Progenitor cell of endocrine pancreas (in vitro differentiated cells): Measurements from ENCODE around the gene TRIM37. TPM values are rescaled to one million over a fixed set of nuclear protein-coding genes. Genes with fewer than 3 reads are reported as not detected.

Experiments
- DNase-seq: peaks from one replicate; pipeline ENCODE4 v3.0.0; 2021; ENCODE audit warnings: low spot score; ENCODE audit not compliant: unreplicated experiment
- H3K27ac Mint-ChIP-seq: 2 replicates; pipeline ENCODE4 v1.8.0; 2021; ENCODE audit warnings: mild to moderate bottlenecking, moderate library complexity, mixed read lengths
- H3K27me3 Mint-ChIP-seq: 2 replicates; pipeline ENCODE4 v1.8.0; 2021; ENCODE audit warnings: mixed read lengths
- H3K36me3 Mint-ChIP-seq: 2 replicates; pipeline ENCODE4 v1.8.0; 2022; ENCODE audit warnings: mixed read lengths; ENCODE audit not compliant: insufficient read depth
- H3K4me1 Mint-ChIP-seq: 2 replicates; pipeline ENCODE4 v1.8.0; 2021; ENCODE audit warnings: low read depth, mixed read lengths
- H3K4me3 Mint-ChIP-seq: 2 replicates; pipeline ENCODE4 v1.8.0; 2021; ENCODE audit warnings: low read depth, mild to moderate bottlenecking, moderate library complexity, mixed read lengths
- H3K9me3 Mint-ChIP-seq: 2 replicates; pipeline ENCODE4 v1.8.0; 2021; ENCODE audit warnings: low read depth, mixed read lengths
- total RNA-seq: library from RNA; stranded (reverse); gene quantifications from 2 replicates; pipeline ENCODE4 v1.2.1, GENCODE V29; 2021
- TF ChIP-seq, protein P1 (sequence below): fragments of 200-600 bp; sonication (generic); IDR thresholded peaks from one replicate; pipeline ENCODE4 v1.5.0; 2021; ENCODE audit warnings: antibody characterized with exemption, mild to moderate bottlenecking; ENCODE audit not compliant: unreplicated experiment

Gene TRIM37
- total RNA-seq, 1 donor from 2014 or later = 25.9 TPM

DNA sequence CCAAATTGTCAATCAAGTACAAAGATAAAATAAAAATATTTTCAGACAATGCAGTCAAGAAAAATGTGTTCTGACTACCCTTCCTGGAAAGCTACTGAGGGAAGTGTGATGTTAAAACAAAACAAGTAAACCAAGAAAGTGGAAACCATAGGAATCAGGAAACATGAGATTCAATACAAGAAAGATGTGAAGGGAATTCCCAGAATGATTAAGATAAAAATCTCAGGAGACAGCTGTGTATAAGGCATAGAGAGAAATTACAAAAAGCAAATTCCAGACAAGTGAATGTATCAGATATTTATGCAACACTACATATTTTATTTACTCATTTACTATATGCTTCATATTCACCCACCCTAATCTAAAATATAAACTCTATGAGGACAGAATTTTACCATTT is 32.2 kb downstream of the TRIM37 start:
- peaks cover 10% of the 10 kb centered on the region for H3K36me3 Mint-ChIP-seq
- H3K27ac Mint-ChIP-seq = no peak overlapping the region
- DNase-seq = no peak
- TF ChIP-seq, protein P1, sequence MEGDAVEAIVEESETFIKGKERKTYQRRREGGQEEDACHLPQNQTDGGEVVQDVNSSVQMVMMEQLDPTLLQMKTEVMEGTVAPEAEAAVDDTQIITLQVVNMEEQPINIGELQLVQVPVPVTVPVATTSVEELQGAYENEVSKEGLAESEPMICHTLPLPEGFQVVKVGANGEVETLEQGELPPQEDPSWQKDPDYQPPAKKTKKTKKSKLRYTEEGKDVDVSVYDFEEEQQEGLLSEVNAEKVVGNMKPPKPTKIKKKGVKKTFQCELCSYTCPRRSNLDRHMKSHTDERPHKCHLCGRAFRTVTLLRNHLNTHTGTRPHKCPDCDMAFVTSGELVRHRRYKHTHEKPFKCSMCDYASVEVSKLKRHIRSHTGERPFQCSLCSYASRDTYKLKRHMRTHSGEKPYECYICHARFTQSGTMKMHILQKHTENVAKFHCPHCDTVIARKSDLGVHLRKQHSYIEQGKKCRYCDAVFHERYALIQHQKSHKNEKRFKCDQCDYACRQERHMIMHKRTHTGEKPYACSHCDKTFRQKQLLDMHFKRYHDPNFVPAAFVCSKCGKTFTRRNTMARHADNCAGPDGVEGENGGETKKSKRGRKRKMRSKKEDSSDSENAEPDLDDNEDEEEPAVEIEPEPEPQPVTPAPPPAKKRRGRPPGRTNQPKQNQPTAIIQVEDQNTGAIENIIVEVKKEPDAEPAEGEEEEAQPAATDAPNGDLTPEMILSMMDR = no peak
- H3K4me3 Mint-ChIP-seq = no peak overlapping the region
- H3K27me3 Mint-ChIP-seq = no peaks in the 10 kb centered on the region
- H3K4me1 Mint-ChIP-seq = no peaks in the 10 kb centered on the region
- H3K9me3 Mint-ChIP-seq = no peaks in the 10 kb centered on the region

DNA sequence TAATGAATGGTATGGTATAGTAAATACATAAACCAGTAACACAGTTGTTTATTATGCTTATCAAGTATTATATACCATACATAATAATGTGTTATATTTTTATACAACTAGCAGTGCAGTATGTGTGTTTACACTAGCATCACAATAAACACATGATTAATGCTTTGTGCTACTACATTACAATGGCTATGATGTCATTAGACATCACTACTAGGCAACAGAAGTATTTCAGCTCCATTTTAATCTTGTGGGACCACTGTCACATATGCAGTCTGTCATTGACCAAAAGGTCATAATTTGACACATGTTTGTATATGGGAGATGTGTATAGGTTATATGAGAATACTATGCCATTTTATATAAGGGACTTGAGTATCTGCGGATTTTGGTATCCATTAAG is 32.7 kb downstream of the TRIM37 start:
- H3K9me3 Mint-ChIP-seq = no peaks in the 10 kb centered on the region
- no peaks in the 10 kb centered on the region for H3K4me1 Mint-ChIP-seq

DNA sequence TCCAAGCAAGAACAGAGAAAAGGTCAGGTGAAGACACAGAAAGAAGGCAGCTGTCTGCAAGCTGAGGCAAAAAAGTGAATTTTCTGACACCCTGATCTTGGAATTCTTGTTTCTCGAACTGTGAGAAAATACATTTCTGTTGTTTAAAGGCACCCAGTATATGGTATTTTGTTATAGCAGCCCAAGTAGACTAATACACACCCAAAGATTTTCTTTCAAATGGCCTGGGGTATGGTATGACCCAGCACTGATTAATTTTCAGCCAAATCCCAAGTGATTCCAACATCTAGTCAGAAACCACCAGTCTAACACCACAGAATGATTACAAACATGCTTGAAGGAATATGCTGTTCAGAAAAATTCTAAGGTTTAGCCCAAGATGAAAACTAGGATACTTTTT is 36.8 kb downstream of the TRIM37 start:
- H3K9me3 Mint-ChIP-seq = no peaks in the 10 kb centered on the region
- H3K36me3 Mint-ChIP-seq = peaks cover 11% of the 10 kb centered on the region
- TF ChIP-seq, protein P1 = no peak
- H3K4me1 Mint-ChIP-seq = no peaks in the 10 kb centered on the region
- H3K4me3 Mint-ChIP-seq = no peak overlapping the region
- no peaks in the 10 kb centered on the region for H3K27me3 Mint-ChIP-seq
- H3K27ac Mint-ChIP-seq = no peak overlapping the region
- no peak for DNase-seq

More for the DNA sequence above, 32.7 kb downstream of the TRIM37 start:
- Mint-ChIP-seq H3K4me3 (no peak overlapping the region), H3K27ac (no peak overlapping the region), H3K27me3 (no peaks in the 10 kb centered on the region), H3K36me3 (peaks cover 9% of the 10 kb centered on the region)
- TF ChIP-seq, protein P1 = no peak
- no peak for DNase-seq

DNA sequence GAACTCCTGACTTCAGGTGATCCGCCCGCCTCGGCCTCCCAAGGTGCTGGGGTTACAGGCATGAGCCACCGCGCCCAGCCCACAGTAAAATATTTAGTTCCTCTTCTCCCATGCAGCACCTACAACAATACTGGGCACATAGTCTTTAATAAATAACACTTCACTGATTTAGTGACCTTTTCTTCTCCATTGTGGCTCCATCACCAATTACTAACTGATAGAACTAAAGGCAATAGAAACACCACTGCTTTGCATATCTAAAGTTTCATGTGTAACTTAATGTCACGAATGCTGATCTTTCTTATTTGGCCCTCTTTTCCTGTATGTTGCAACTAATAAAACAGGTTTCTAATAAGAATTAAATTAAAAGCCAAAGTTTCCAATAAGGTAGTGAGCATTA is 38.9 kb downstream of the TRIM37 start:
- Mint-ChIP-seq H3K27ac (no peak overlapping the region), H3K4me1 (no peaks in the 10 kb centered on the region)

DNA sequence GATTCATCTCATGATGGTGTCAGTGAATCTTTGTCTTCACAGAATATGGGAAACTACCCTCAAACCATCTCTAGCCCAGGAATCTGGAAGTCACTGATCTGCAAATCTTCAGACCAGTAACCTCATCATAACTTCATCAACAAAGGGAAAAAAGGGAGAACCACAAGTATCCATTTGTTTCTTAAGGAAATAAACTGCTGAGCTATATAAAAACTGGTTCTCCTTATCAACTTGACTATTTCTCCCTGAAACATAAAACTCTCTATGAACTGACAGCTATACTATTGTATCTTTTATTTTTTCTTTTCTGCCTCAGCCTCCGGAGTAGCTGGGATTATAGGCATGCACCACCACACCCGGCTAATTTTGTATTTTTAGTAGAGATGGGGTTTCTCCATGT is 39.3 kb downstream of the TRIM37 start:
- Mint-ChIP-seq H3K9me3 (no peaks in the 10 kb centered on the region), H3K4me1 (no peaks in the 10 kb centered on the region), H3K27me3 (no peaks in the 10 kb centered on the region), H3K4me3 (no peak overlapping the region), H3K27ac (no peak overlapping the region), H3K36me3 (peaks cover 9% of the 10 kb centered on the region)
- TF ChIP-seq, protein P1 = no peak
- no peak for DNase-seq

More for the DNA sequence above, 38.9 kb downstream of the TRIM37 start:
- Mint-ChIP-seq H3K4me3 (no peak overlapping the region), H3K27me3 (no peaks in the 10 kb centered on the region), H3K36me3 (peaks cover 9% of the 10 kb centered on the region), H3K9me3 (no peaks in the 10 kb centered on the region)
- no peak for DNase-seq
- TF ChIP-seq, protein P1 = no peak
